NK-92 treated with Interleukin-12 subunit alpha and Interleukin-12 subunit beta, amount 100 ng/mL, for 24 hours (cell line): ENCODE measurements around the gene CDK5RAP3.
"Not testable (repeated sequence)": the region's sequence is repeated elsewhere in the genome, so short reads cannot be mapped to it uniquely, and the experiment has no call there.

Source experiments
- DNase-seq: peaks from one replicate; lab custom pipeline; 2025; lab: John Stamatoyannopoulos, UW

CDK5RAP3 gene

GRCh38 chr17:47975189-47975822, 4.4 kb downstream of the CDK5RAP3 start:
- DNase-seq, result no peak

- no peak for DNase-seq
Measured at GRCh38 chr17:47975823-47976205, 4.9 kb downstream of the CDK5RAP3 start.

GRCh38 chr17:47978324-47978723, 7.4 kb downstream of the CDK5RAP3 start:
- DNase-seq, result no peak

- DNase-seq, result no peak
Measured at GRCh38 chr17:47980541-47980940, 9.6 kb downstream of the CDK5RAP3 start.

- no peak for DNase-seq
Measured at GRCh38 chr17:47981462-47981861, 10.5 kb downstream of the CDK5RAP3 start.

GRCh38 chr17:47982091-47982617, 11.2 kb downstream of the CDK5RAP3 start:
- no peak for DNase-seq

GRCh38 chr17:47982645-47983390, 11.9 kb downstream of the CDK5RAP3 start:
- DNase-seq, result no peak

GRCh38 chr17:47983492-47984223, 12.7 kb downstream of the CDK5RAP3 start:
- DNase-seq, result no peak

GRCh38 chr17:47986520-47986919, 15.6 kb downstream of the CDK5RAP3 start:
- no peak for DNase-seq

GRCh38 chr17:47987240-47987835, 16.4 kb downstream of the CDK5RAP3 start:
- DNase-seq, result no peak

- not testable (repeated sequence) for DNase-seq
Measured at GRCh38 chr17:47988445-47988844, 17.5 kb downstream of the CDK5RAP3 start.

- no peak for DNase-seq
Measured at GRCh38 chr17:47989159-47989558, 18.2 kb downstream of the CDK5RAP3 start.

GRCh38 chr17:47989700-47990099, 18.8 kb downstream of the CDK5RAP3 start:
- no peak for DNase-seq

GRCh38 chr17:47990962-47991731, 20.2 kb downstream of the CDK5RAP3 start:
- DNase-seq, result no peak

- DNase-seq, result no peak
Measured at GRCh38 chr17:47992216-47992615, 21.3 kb downstream of the CDK5RAP3 start.

- DNase-seq, result no peak
Measured at GRCh38 chr17:47993031-47993564, 22.2 kb downstream of the CDK5RAP3 start.

- no peak for DNase-seq
Measured at GRCh38 chr17:47993964-47994363, 23.1 kb downstream of the CDK5RAP3 start.

- no peak for DNase-seq
Measured at GRCh38 chr17:47994724-47995123, 23.8 kb downstream of the CDK5RAP3 start.

- DNase-seq, result no peak
Measured at GRCh38 chr17:47995241-47995935, 24.5 kb downstream of the CDK5RAP3 start.

- DNase-seq, result no peak
Measured at GRCh38 chr17:47996201-47996600, 25.3 kb downstream of the CDK5RAP3 start.

GRCh38 chr17:47997586-47997985, 26.7 kb downstream of the CDK5RAP3 start:
- no peak for DNase-seq
